Esophagus muscularis mucosa (tissue), 4 donors: Measurements from ENCODE around the gene WNT9A. TPM values are rescaled to one million over a fixed set of nuclear protein-coding genes. Genes with fewer than 3 reads are reported as not detected.
"Not testable (repeated sequence)": the region's sequence is repeated elsewhere in the genome, so short reads cannot be mapped to it uniquely, and the experiment has no call there.

Experiments used
- DNase-seq: peaks from one replicate; pipeline ENCODE4 v3.0.0-alpha.2; 2017; ENCODE audit errors: extremely low spot score
- H3K27ac ChIP-seq, 4 donors: fragments of 200-600 bp; sonication (generic); replicated peaks in 1 of 4; 1 replicate in 3 of 4; 2 replicates in 1 of 4; pipeline ENCODE4 v1.5.1; 2016 to 2019; ENCODE audit warnings: mild to moderate bottlenecking in 1 of 4
- H3K27me3 ChIP-seq, 4 donors: fragments of 200-600 bp; sonication (generic); one replicate each; pipeline versions ENCODE4 v1.5.1 to v1.6.0; 2016 to 2019
- H3K36me3 ChIP-seq, 4 donors: fragments of 200-600 bp; sonication (generic); one replicate each; pipeline ENCODE4 v1.5.1; 2016 to 2019
- H3K4me1 ChIP-seq, 4 donors: fragments of 200-600 bp; sonication (generic); one replicate each; pipeline ENCODE4 v1.5.1; 2016 to 2019
- H3K4me3 ChIP-seq, 4 donors: fragments of 200-600 bp; sonication (generic); 1 replicate in 2 of 4; 2 replicates in 2 of 4; pipeline ENCODE4 v1.5.1; 2016 to 2019; ENCODE audit warnings: mild to moderate bottlenecking in 4 of 4, moderate library complexity in 1 of 4
- H3K9me3 ChIP-seq, 4 donors: fragments of 200-600 bp; sonication (generic); 1 replicate in 3 of 4; 2 replicates in 1 of 4; pipeline ENCODE4 v1.5.1; 2016 to 2019
- CTCF ChIP-seq, 3 experiments: fragments of 200-600 bp in 2 of 3; fragments of 450-650 bp in 1 of 3; sonication (generic) in 2 of 3; IDR thresholded peaks; one replicate each; pipeline ENCODE4 v1.5.1; 2017 to 2019; ENCODE audit warnings: antibody characterized with exemption in 3 of 3, mild to moderate bottlenecking in 2 of 3, moderate library complexity in 1 of 3
- EP300 ChIP-seq: sonication (generic); formaldehyde crosslinking; IDR thresholded peaks from one replicate; pipeline ENCODE4 v1.6.1; 2017; ENCODE audit warnings: antibody characterized with exemption
- POLR2A ChIP-seq: fragments of 450-650 bp; IDR thresholded peaks from one replicate; pipeline ENCODE4 v1.6.1; 2017; ENCODE audit warnings: antibody characterized with exemption, moderate library complexity, mild to moderate bottlenecking, low read depth
- POLR2AphosphoS5 ChIP-seq, 2 donors: sonication (generic); formaldehyde crosslinking; IDR thresholded peaks; one replicate each; pipeline ENCODE4 v1.6.1; 2017; ENCODE audit warnings: antibody characterized with exemption in 2 of 2
- WGBS: methylation state at CpG from one replicate; pipeline ENCODE4 v1.1.5; 2018; 5-methylcytosine and 5-hydroxymethylcytosine counted together
- intact Hi-C: fragments of 100-400 bp; cut with DNase I; formaldehyde crosslinking; loops from one replicate; pipeline ENCODE4 v1.15.1; 2023
- total RNA-seq, 4 donors: library from RNA; depleted of rRNA; stranded (reverse); fragments of >200 nt; gene quantifications; one replicate each; pipeline versions ENCODE4 v1.1.0 to v1.2.1, GENCODE V29; 2016

Gene WNT9A
- total RNA-seq = 10 to 100 TPM in 3 of 4 donors, 1 to 10 TPM in 1; 7.5 to 18.1 (median 14.4) TPM

GRCh38 chr1:227947676-227948492, at the start of gene WNT9A:
WNT9A (minus strand) TSS chr1:227947932; CDS start chr1:227947887, 45 bp downstream.
- H3K4me3 ChIP-seq = peak within 1 kb of the TSS; percentile 64 to 84 (median 70)
- TF ChIP-seq POLR2AphosphoS5 (IDR thresholded peaks at IDR 0.05) (peak; percentile 21 to 78), POLR2A (no peak)
- intact Hi-C loops = loop anchor here (2.0 to 5.0 kb wide), 6 partner anchors 61 to 465 kb away; partner anchors contain the start of gene C1orf35
- WGBS = 2% methylated on average over 9 of the region's 120 CpGs
- no peaks in the 10 kb centered on the region for H3K9me3 ChIP-seq
- peak within 1 kb of the TSS; percentile 86 to 91 (median 88) for H3K27ac ChIP-seq
- no peak for DNase-seq
- no peaks in the 10 kb centered on the region for H3K36me3 ChIP-seq
- peaks cover 45 to 62% (median 62%) of the 10 kb centered on the region in 4 donors for H3K4me1 ChIP-seq
- peaks cover 0 to 12% (median 0%) of the 10 kb centered on the region in 4 donors for H3K27me3 ChIP-seq

GRCh38 chr1:227996187-227996950, 48.6 kb upstream of the WNT9A start:
- Histone ChIP-seq H3K27me3 (peaks cover 0 to 32% (median 0%) of the 10 kb centered on the region in 4 donors), H3K9me3 (peaks cover 0 to 37% (median 30%) of the 10 kb centered on the region in 4 donors)
- intact Hi-C loops = no loop called here

GRCh38 chr1:227994632-227995300, 47.0 kb upstream of the WNT9A start:
- Histone ChIP-seq H3K4me3 (no peak overlapping the region), H3K36me3 (no peaks in the 10 kb centered on the region), H3K9me3 (peaks cover 0 to 45% (median 30%) of the 10 kb centered on the region in 4 donors), H3K27ac (no peak overlapping the region), H3K4me1 (no peaks in the 10 kb centered on the region), H3K27me3 (peaks cover 0 to 17% (median 0%) of the 10 kb centered on the region in 4 donors)
- TF ChIP-seq EP300 = no peak
- 88% methylated on average over 7 of the region's 7 CpGs for WGBS
- peak; percentile 86 for DNase-seq
- intact Hi-C loops = no loop called here

More at GRCh38 chr1:227996187-227996950, 48.6 kb upstream of the WNT9A start:
- TF ChIP-seq POLR2A (no peak), EP300 (no peak), CTCF (IDR thresholded peaks at IDR 0.05) (no peak), POLR2AphosphoS5 (IDR thresholded peaks at IDR 0.05) (no peak)
- no peaks in the 10 kb centered on the region for H3K36me3 ChIP-seq
- DNase-seq = no peak
- H3K27ac ChIP-seq = no peak overlapping the region
- 5% methylated on average over 1 of the region's 1 CpG for whole genome bisulfite sequencing
- H3K4me3 ChIP-seq = no peak overlapping the region
- no peaks in the 10 kb centered on the region for H3K4me1 ChIP-seq

- WGBS = 89% methylated on average over 2 of the region's 2 CpGs
- Histone ChIP-seq H3K4me3 (no peak overlapping the region), H3K36me3 (no peaks in the 10 kb centered on the region), H3K4me1 (no peaks in the 10 kb centered on the region), H3K9me3 (peaks cover 0 to 14% (median 7%) of the 10 kb centered on the region in 4 donors), H3K27ac (no peak overlapping the region), H3K27me3 (peaks cover 0 to 14% (median 2%) of the 10 kb centered on the region in 4 donors)
- no peak for DNase-seq
- intact Hi-C loops = no loop called here
- no peak for TF ChIP-seq EP300
- no peak for TF ChIP-seq POLR2A
- TF ChIP-seq CTCF (IDR thresholded peaks at IDR 0.05) = no peak
- TF ChIP-seq POLR2AphosphoS5 (IDR thresholded peaks at IDR 0.05) = no peak
Observed at GRCh38 chr1:227987181-227987580, 39.4 kb upstream of the WNT9A start.

- H3K9me3 ChIP-seq, intact Hi-C loops, H3K4me1 ChIP-seq, H3K27me3 ChIP-seq, H3K27ac ChIP-seq, DNase-seq, H3K36me3 ChIP-seq, H3K4me3 ChIP-seq: not testable (repeated sequence)
- WGBS = 84% methylated on average over 9 of the region's 21 CpGs
Observed at GRCh38 chr1:227975583-227976283, 28.0 kb upstream of the WNT9A start.

GRCh38 chr1:227973724-227974288, 26.1 kb upstream of the WNT9A start:
- H3K4me1 ChIP-seq, DNase-seq, H3K4me3 ChIP-seq, intact Hi-C loops, H3K27ac ChIP-seq, H3K9me3 ChIP-seq, H3K36me3 ChIP-seq, H3K27me3 ChIP-seq: not testable (repeated sequence)
- WGBS = 93% methylated on average over 14 of the region's 32 CpGs

- H3K4me1 ChIP-seq, H3K4me3 ChIP-seq, H3K27me3 ChIP-seq, H3K36me3 ChIP-seq, intact Hi-C loops, H3K9me3 ChIP-seq, H3K27ac ChIP-seq, DNase-seq: not testable (repeated sequence)
- WGBS = 88% methylated on average over 13 of the region's 22 CpGs
Observed at GRCh38 chr1:227972843-227973374, 25.2 kb upstream of the WNT9A start.

- H3K4me1 ChIP-seq, intact Hi-C loops, H3K9me3 ChIP-seq, DNase-seq, H3K27ac ChIP-seq, H3K4me3 ChIP-seq, H3K36me3 ChIP-seq, H3K27me3 ChIP-seq: not testable (repeated sequence)
- WGBS = 98% methylated on average over 11 of the region's 19 CpGs
Observed at GRCh38 chr1:227972283-227972679, 24.5 kb upstream of the WNT9A start.
